GM12864 (cell line): ENCODE data around the gene TCERG1L.

Experiments used
- DNase-seq: peaks from one replicate; pipeline ENCODE4 v3.0.0-alpha.2; 2011; ENCODE audit warnings: low read depth
- H3K4me3 ChIP-seq: 2 replicates; pipeline ENCODE4 v1.5.1; 2011; ENCODE audit warnings: mild to moderate bottlenecking, low read depth, low read length, control low read depth
- TF ChIP-seq, protein P1 (sequence below): IDR thresholded peaks from 2 replicates; pipeline ENCODE4 v1.5.1; 2011; ENCODE audit warnings: low read depth, mild to moderate bottlenecking, moderate library complexity, low read length, control low read depth, inconsistent platforms; ENCODE audit errors: missing control alignments

Gene TCERG1L

DNA sequence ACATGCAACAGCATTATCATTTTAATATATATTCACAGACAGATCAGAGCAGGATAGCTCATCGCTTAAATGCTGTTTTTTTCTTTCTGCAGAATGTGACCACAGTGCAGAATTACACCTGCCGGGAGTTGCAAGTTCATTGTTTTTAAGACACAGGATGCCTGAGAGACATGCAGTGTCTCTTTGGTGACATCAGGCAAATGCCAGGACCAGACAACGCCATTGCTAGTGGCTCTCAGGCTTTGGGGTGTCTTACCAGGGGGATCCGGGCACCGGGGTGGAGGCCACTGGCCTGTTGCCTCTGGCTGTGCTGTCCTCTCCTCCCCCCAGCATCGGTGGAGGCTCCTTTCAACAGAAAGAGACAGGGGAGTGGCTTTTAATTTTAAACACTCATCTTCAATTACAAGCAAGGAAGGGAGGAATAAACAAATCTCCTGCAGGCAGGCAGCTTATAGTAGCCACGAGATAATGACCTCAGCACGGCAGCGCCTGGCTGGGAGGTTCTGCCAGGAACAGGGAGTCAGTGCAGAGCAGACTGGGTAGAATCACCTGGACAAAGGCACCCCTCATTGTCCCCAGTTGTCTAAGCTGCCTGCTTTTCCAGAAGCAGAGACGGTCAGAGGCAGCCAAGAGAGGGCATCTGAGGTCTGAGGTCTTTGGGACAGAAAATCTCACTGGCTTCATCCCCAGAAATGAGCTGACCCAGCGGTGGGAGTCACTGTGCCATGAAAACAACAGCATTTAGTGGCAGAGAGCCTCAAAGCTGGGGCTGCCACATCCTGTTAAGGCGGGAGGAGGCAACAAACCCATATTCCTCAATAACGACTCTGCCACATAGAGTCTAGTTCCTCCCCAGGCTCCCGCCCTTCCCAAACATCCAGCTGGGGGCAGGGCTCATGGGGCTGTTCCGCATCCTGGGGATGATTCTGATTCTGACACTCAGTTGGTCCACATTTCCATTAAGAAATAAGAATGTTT lies 148.4 kb downstream of the TCERG1L start:
- no peak for DNase-seq
- TF ChIP-seq, protein P1, sequence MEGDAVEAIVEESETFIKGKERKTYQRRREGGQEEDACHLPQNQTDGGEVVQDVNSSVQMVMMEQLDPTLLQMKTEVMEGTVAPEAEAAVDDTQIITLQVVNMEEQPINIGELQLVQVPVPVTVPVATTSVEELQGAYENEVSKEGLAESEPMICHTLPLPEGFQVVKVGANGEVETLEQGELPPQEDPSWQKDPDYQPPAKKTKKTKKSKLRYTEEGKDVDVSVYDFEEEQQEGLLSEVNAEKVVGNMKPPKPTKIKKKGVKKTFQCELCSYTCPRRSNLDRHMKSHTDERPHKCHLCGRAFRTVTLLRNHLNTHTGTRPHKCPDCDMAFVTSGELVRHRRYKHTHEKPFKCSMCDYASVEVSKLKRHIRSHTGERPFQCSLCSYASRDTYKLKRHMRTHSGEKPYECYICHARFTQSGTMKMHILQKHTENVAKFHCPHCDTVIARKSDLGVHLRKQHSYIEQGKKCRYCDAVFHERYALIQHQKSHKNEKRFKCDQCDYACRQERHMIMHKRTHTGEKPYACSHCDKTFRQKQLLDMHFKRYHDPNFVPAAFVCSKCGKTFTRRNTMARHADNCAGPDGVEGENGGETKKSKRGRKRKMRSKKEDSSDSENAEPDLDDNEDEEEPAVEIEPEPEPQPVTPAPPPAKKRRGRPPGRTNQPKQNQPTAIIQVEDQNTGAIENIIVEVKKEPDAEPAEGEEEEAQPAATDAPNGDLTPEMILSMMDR = no peak
- H3K4me3 ChIP-seq = no peak overlapping the region

DNA sequence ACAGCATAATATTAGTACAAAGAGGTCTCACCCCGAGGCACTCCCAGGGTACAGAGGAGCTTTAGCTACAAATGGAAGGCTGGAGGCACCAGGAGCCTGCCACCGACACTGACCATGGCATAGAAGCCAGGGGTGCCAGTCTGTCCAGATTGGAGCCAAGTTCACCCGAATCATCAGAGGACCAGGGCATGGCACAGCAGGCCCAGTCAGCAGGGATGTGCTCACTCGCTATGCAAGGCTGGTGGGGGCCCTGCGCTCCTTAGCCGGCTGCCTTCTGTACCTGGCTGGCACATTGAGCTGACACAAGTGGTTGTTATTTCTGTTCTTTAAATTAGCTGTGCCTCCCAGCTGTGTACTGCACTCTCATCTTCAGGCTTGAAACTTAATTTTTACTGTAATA lies 149.3 kb downstream of the TCERG1L start:
- H3K4me3 ChIP-seq = no peak overlapping the region
- TF ChIP-seq, protein P1 = no peak
- no peak for DNase-seq

DNA sequence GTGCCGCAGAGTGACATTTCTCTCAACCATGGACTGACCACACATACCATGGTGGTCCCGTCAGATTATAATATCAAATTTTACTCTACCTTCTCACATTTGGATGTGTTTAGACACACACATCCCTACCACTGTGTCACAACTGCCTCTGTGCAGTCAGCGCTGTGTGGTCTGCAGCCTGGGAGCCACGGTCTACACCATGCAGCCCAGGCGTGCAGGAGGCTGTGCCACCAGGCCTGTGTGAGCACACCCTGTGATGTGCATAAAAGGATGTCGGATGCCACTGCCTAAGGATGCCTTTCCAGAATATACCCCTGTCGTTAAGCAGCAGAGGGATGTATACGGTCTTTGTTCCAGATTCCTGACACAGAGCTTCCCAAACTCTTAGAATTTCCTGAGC lies 150.4 kb downstream of the TCERG1L start:
- no peak overlapping the region for H3K4me3 ChIP-seq
- DNase-seq = no peak
- TF ChIP-seq, protein P1 = no peak

DNA sequence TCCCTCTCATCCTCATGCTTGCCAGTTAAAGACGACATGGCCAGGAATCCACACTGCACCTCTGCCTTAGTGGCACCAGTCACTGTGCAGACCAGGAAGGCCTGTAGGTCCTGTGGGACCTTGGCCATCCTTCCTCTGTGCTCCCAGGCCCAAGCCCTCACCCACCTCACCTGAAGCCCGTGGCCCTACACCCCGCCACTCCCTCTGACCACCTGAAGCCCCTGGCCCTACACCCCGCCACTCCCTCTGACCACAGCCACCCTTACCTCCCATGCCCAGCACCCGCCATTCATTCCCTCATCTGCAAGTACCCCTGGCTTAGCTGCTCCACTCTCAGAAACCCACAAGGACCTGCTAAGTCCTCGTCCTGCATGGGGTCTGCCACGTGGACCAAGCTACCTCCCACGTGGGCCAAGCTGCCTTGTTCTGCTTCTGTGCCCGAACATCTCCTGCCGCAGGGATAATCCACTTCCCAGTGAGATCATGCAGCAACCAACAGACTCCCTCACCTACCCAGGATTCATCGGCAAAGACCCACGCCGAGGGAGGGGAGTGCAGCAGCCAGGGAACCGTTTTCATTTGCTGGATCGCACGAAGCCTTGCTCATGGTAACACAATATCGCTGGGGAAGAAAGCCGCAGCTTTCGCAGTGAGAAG lies 151.2 kb downstream of the TCERG1L start:
- TF ChIP-seq, protein P1 = no peak
- DNase-seq = no peak
- no peak overlapping the region for H3K4me3 ChIP-seq

DNA sequence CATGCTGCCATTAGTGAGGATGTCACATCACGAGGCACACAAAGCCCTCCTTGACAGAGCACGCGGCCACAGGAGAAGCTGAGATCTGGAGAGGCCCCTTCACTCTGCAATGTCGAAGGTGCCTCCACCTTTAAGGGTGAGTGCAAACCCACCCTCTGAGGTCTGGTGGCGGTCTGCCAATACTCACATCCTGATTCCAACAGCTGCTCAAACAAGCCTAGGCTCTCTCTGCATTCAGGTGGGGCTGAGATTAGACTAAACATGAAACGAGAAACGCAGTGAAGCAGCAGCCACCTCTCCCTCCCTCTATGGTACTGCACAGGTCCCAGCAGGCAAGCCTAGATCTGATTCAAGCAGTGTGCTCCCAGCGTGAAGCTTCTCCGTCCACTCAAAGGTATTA lies 151.8 kb downstream of the TCERG1L start:
- TF ChIP-seq, protein P1 = no peak
- no peak for DNase-seq

DNA sequence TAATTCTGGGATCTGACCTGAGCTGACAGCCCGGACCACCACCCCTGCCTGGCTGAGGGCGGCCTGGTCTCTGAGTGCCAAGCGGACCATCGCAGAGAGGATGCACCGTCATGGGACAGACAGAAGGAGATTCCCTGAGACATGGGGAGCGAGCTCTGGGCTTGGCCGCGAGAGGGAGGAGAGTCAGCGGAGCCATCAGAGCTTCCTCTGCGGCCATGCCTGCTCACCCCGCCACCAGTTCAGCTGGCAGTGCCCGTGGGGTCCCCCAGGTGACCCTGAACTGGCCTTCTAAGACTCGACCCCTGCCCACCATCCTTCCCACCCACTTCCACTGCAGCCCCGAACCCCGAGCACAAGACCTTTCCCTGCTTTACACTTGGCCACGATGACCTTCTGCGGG lies 152.8 kb downstream of the TCERG1L start:
- no peak for DNase-seq
- TF ChIP-seq, protein P1 = no peak

More for the DNA sequence above, 151.8 kb downstream of the TCERG1L start:
- no peak overlapping the region for H3K4me3 ChIP-seq

More for the DNA sequence above, 152.8 kb downstream of the TCERG1L start:
- H3K4me3 ChIP-seq = no peak overlapping the region
